HG03039 (cell line): ENCODE data around the gene OR2B2.

Experiments
- ATAC-seq: cut with Tn5 transposase; IDR thresholded peaks from one replicate; pipeline ENCODE4 v1.9.1; 2021; ENCODE audit warnings: mild to moderate bottlenecking, moderate library complexity; ENCODE audit not compliant: unreplicated experiment

Gene OR2B2

DNA sequence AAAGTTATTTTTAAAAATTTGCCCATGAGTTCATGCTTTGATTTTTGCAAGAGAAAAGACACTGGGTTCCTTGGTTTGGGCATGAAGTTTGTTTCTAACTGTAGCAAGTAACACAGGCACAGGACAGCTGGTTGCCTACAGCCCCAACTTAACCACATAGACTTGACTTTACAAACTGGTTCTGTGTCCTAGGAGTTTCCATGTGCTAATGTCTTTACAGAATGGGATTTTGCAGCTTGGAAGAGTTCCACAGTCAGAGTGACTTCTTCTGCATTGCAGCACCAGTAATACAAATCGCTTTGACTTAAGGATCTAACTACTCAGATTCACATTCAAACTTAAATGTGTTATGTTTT, 44.3 kb downstream of the OR2B2 start:
- no peak for ATAC-seq

- ATAC-seq, result no peak
These were observed 44.9 kb downstream of the OR2B2 start for GRCh38 chr6:27867051-27867944.

GRCh38 chr6:27866357-27867050, 45.7 kb downstream of the OR2B2 start:
- ATAC-seq, result no peak

DNA sequence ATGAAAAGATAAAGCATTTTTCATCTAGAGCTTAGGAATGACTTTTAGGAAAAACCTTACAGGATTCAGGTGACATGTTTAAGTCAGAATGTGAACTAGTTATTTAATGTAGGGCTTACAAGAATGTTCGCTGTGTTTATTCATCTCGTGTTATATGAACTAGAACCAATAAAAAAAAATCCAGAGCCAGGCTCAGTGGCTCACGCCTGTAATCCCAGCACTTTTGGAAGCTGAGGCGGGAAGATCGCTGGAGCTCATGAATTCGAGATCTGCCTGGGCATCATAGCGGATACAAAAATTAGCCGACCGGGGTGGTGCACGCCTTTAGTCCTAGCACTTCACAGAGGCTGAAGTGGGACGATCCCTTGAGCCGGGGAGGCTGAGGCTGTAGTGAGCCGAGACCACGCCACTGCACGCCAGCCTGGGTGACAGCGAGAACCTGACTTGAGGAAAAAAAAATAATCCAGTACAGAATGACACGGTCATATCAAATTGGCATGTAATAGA, 46.3 kb downstream of the OR2B2 start:
- ATAC-seq, result no peak

GRCh38 chr6:27864906-27865849, 47.0 kb downstream of the OR2B2 start:
- ATAC-seq, result peak; percentile 52

- ATAC-seq, result no peak
These were observed 48.0 kb downstream of the OR2B2 start for GRCh38 chr6:27863962-27864905.

DNA sequence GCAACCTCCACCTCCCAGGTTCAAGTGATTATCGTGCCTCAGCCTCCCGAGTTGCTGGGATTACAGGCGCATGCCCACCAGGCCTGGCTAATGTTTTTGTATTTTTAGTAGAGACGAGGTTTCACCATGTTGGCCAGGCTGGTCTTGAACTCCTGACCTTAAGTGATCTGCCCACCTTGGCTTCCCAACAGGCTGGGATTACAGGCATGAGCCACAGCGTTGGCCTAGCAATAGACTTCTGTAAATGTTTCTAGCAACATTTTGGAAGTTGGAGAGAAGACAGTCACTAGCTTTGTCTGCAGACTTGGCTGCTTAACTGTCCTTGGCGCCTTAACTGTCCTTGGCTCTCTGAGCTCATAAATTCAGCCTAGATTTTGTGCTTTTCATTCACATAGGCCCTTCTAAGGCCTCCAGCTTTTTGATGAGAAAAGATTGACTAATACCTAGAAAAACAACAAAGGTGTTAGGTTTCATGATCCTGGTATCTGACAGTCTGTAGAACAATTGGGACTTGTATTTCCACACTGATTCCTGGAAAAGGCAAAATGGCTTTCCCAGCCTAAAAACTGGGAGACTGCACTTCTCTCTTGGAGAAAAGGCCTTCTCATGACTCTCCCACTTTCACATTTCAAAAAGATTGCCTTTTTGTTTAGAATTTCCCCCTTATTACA, 49.7 kb downstream of the OR2B2 start:
- no peak for ATAC-seq

DNA sequence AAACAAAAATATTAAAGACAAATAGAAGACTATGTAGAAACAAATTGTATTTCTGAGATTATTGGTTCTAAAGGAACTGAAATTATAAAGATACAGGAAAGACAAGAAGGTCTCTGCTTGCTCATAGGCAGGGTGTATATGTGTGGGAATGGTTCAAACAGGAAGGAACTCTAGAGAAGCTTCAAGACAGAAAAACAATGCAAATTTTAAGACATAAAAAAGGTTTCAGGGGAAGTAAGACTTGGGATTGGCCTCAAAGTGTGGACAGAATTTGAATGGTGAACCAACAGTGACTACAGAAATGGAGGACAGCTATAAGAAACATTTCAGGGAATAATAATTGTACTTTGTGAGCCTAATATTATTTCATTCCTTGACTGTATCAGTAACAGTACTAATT, 50.3 kb downstream of the OR2B2 start:
- no peak for ATAC-seq

DNA sequence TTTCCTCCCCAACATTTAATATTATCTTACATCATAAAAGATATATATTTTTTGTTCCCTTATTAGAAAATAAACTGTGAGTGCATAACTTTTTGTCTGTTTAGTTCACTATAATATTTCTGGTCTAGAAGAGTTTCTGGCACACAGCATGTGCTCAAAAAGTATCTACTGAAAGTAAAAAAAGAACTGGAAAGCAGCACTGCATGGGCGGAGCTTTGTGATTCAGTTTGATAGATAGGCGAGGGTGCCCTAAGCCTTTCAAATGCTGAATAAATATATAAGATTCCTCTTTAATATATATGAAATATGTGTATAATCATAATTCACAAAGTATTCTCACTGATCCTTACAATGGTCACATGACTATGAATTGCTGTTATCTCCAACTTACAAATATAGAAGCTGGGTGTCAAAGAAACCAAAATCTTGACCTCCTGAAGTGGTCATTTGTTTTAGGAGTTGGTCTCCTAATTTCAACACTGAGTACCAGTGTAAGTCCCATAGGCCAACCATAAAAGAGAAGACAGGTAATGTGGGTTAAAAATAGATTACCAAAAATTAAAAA, 50.8 kb downstream of the OR2B2 start:
- no peak for ATAC-seq
